Measurements from ENCODE around the gene DSG2. TPM values are rescaled to one million over a fixed set of nuclear protein-coding genes. Genes with fewer than 3 reads are reported as not detected.

DSG2 gene
- total and polyA plus RNA-seq, 2 donors = 16.0 to 25.7 TPM

- no peaks in the 10 kb centered on the region for H3K27me3 ChIP-seq (ENCODE audit: control insufficient read depth in 2 of 2, insufficient read depth in 1 of 2, low read length in 1 of 2)
- H3K36me3 ChIP-seq (ENCODE audit: control insufficient read depth in 2 of 2, insufficient read depth in 2 of 2, low read length in 1 of 2) = no peaks in the 10 kb centered on the region
- no peak overlapping the region for H3K4me3 ChIP-seq (ENCODE audit: low read length in 2 of 2)
- no peak overlapping the region for H3K27ac ChIP-seq (ENCODE audit: low read depth in 1 of 2, low read length in 1 of 2)
- H3K4me1 ChIP-seq (ENCODE audit: control insufficient read depth in 2 of 2, insufficient read depth in 2 of 2, low read length in 2 of 2) = no peaks in the 10 kb centered on the region
- WGBS = 95% methylated on average over 1 of the region's 1 CpG
- H3K9me3 ChIP-seq (ENCODE audit: control insufficient read depth in 2 of 2, insufficient read depth in 1 of 2, low read length in 1 of 2) = no peaks in the 10 kb centered on the region
- no peak for DNase-seq (ENCODE audit: low read depth in 6 of 9, low spot score in 9 of 9)
These were observed 13.5 kb upstream of the DSG2 start for GRCh38 chr18:31484461-31484860.

- no peak for DNase-seq (ENCODE audit: low read depth in 6 of 9, low spot score in 9 of 9)
- Histone ChIP-seq H3K27me3 (ENCODE audit: control insufficient read depth in 2 of 2, insufficient read depth in 1 of 2, low read length in 1 of 2) (no peaks in the 10 kb centered on the region), H3K4me3 (ENCODE audit: low read length in 2 of 2) (no peak overlapping the region), H3K9me3 (ENCODE audit: control insufficient read depth in 2 of 2, insufficient read depth in 1 of 2, low read length in 1 of 2) (no peaks in the 10 kb centered on the region), H3K27ac (ENCODE audit: low read depth in 1 of 2, low read length in 1 of 2) (no peak overlapping the region), H3K4me1 (ENCODE audit: control insufficient read depth in 2 of 2, insufficient read depth in 2 of 2, low read length in 2 of 2) (no peaks in the 10 kb centered on the region), H3K36me3 (ENCODE audit: control insufficient read depth in 2 of 2, insufficient read depth in 2 of 2, low read length in 1 of 2) (no peaks in the 10 kb centered on the region)
- WGBS = 84% methylated on average over 2 of the region's 2 CpGs
These were observed 11.8 kb upstream of the DSG2 start for GRCh38 chr18:31486165-31486564.

- H3K4me3 ChIP-seq (ENCODE audit: low read length in 2 of 2) = no peak overlapping the region
- DNase-seq (ENCODE audit: low read depth in 6 of 9, low spot score in 9 of 9) = no peak
- no peaks in the 10 kb centered on the region for H3K36me3 ChIP-seq (ENCODE audit: control insufficient read depth in 2 of 2, insufficient read depth in 2 of 2, low read length in 1 of 2)
- H3K27ac ChIP-seq (ENCODE audit: low read depth in 1 of 2, low read length in 1 of 2) = no peak overlapping the region
- H3K4me1 ChIP-seq (ENCODE audit: control insufficient read depth in 2 of 2, insufficient read depth in 2 of 2, low read length in 2 of 2) = no peaks in the 10 kb centered on the region
- H3K27me3 ChIP-seq (ENCODE audit: control insufficient read depth in 2 of 2, insufficient read depth in 1 of 2, low read length in 1 of 2) = no peaks in the 10 kb centered on the region
- 95% methylated on average over 9 of the region's 9 CpGs for WGBS
- no peaks in the 10 kb centered on the region for H3K9me3 ChIP-seq (ENCODE audit: control insufficient read depth in 2 of 2, insufficient read depth in 1 of 2, low read length in 1 of 2)
These were observed 10.5 kb upstream of the DSG2 start for GRCh38 chr18:31487246-31488015.

GRCh38 chr18:31489311-31489710, 8.7 kb upstream of the DSG2 start:
- H3K4me3 ChIP-seq (ENCODE audit: low read length in 2 of 2) = no peak overlapping the region
- no peak for DNase-seq (ENCODE audit: low read depth in 6 of 9, low spot score in 9 of 9)
- H3K9me3 ChIP-seq (ENCODE audit: control insufficient read depth in 2 of 2, insufficient read depth in 1 of 2, low read length in 1 of 2) = no peaks in the 10 kb centered on the region
- WGBS = 98% methylated on average over 1 of the region's 1 CpG
- no peaks in the 10 kb centered on the region for H3K4me1 ChIP-seq (ENCODE audit: control insufficient read depth in 2 of 2, insufficient read depth in 2 of 2, low read length in 2 of 2)
- H3K36me3 ChIP-seq (ENCODE audit: control insufficient read depth in 2 of 2, insufficient read depth in 2 of 2, low read length in 1 of 2) = no peaks in the 10 kb centered on the region
- no peak overlapping the region for H3K27ac ChIP-seq (ENCODE audit: low read depth in 1 of 2, low read length in 1 of 2)
- no peaks in the 10 kb centered on the region for H3K27me3 ChIP-seq (ENCODE audit: control insufficient read depth in 2 of 2, insufficient read depth in 1 of 2, low read length in 1 of 2)

GRCh38 chr18:31490387-31490786, 7.6 kb upstream of the DSG2 start:
- Histone ChIP-seq H3K27ac (ENCODE audit: low read depth in 1 of 2, low read length in 1 of 2) (peak overlapping the region in 1 of 2 donors; percentile 39), H3K9me3 (ENCODE audit: control insufficient read depth in 2 of 2, insufficient read depth in 1 of 2, low read length in 1 of 2) (no peaks in the 10 kb centered on the region), H3K4me1 (ENCODE audit: control insufficient read depth in 2 of 2, insufficient read depth in 2 of 2, low read length in 2 of 2) (no peaks in the 10 kb centered on the region), H3K27me3 (ENCODE audit: control insufficient read depth in 2 of 2, insufficient read depth in 1 of 2, low read length in 1 of 2) (no peaks in the 10 kb centered on the region), H3K36me3 (ENCODE audit: control insufficient read depth in 2 of 2, insufficient read depth in 2 of 2, low read length in 1 of 2) (no peaks in the 10 kb centered on the region), H3K4me3 (ENCODE audit: low read length in 2 of 2) (no peak overlapping the region)
- 94% methylated on average over 1 of the region's 1 CpG for WGBS
- no peak for DNase-seq (ENCODE audit: low read depth in 6 of 9, low spot score in 9 of 9)

- Histone ChIP-seq H3K36me3 (ENCODE audit: control insufficient read depth in 2 of 2, insufficient read depth in 2 of 2, low read length in 1 of 2) (no peaks in the 10 kb centered on the region), H3K4me3 (ENCODE audit: low read length in 2 of 2) (no peak overlapping the region), H3K27me3 (ENCODE audit: control insufficient read depth in 2 of 2, insufficient read depth in 1 of 2, low read length in 1 of 2) (peaks cover 0 to 2% of the 10 kb centered on the region in 2 donors), H3K4me1 (ENCODE audit: control insufficient read depth in 2 of 2, insufficient read depth in 2 of 2, low read length in 2 of 2) (no peaks in the 10 kb centered on the region), H3K27ac (ENCODE audit: low read depth in 1 of 2, low read length in 1 of 2) (no peak overlapping the region), H3K9me3 (ENCODE audit: control insufficient read depth in 2 of 2, insufficient read depth in 1 of 2, low read length in 1 of 2) (no peaks in the 10 kb centered on the region)
- no peak for DNase-seq (ENCODE audit: low read depth in 6 of 9, low spot score in 9 of 9)
These were observed 7.1 kb upstream of the DSG2 start for GRCh38 chr18:31490833-31491232.

- Histone ChIP-seq H3K4me3 (ENCODE audit: low read length in 2 of 2) (no peak overlapping the region), H3K27ac (ENCODE audit: low read depth in 1 of 2, low read length in 1 of 2) (no peak overlapping the region), H3K4me1 (ENCODE audit: control insufficient read depth in 2 of 2, insufficient read depth in 2 of 2, low read length in 2 of 2) (no peaks in the 10 kb centered on the region), H3K36me3 (ENCODE audit: control insufficient read depth in 2 of 2, insufficient read depth in 2 of 2, low read length in 1 of 2) (no peaks in the 10 kb centered on the region), H3K9me3 (ENCODE audit: control insufficient read depth in 2 of 2, insufficient read depth in 1 of 2, low read length in 1 of 2) (no peaks in the 10 kb centered on the region), H3K27me3 (ENCODE audit: control insufficient read depth in 2 of 2, insufficient read depth in 1 of 2, low read length in 1 of 2) (peaks cover 2% of the 10 kb centered on the region in 2 donors)
- no peak for DNase-seq (ENCODE audit: low read depth in 6 of 9, low spot score in 9 of 9)
These were observed 6.4 kb upstream of the DSG2 start for GRCh38 chr18:31491586-31491985.

GRCh38 chr18:31492671-31493070, 5.3 kb upstream of the DSG2 start:
- Histone ChIP-seq H3K27me3 (ENCODE audit: control insufficient read depth in 2 of 2, insufficient read depth in 1 of 2, low read length in 1 of 2) (peaks cover 8 to 12% of the 10 kb centered on the region in 2 donors), H3K36me3 (ENCODE audit: control insufficient read depth in 2 of 2, insufficient read depth in 2 of 2, low read length in 1 of 2) (no peaks in the 10 kb centered on the region), H3K27ac (ENCODE audit: low read depth in 1 of 2, low read length in 1 of 2) (no peak overlapping the region), H3K4me3 (ENCODE audit: low read length in 2 of 2) (no peak overlapping the region), H3K4me1 (ENCODE audit: control insufficient read depth in 2 of 2, insufficient read depth in 2 of 2, low read length in 2 of 2) (peaks cover 0 to 3% of the 10 kb centered on the region in 2 donors), H3K9me3 (ENCODE audit: control insufficient read depth in 2 of 2, insufficient read depth in 1 of 2, low read length in 1 of 2) (no peaks in the 10 kb centered on the region)
- no peak for DNase-seq (ENCODE audit: low read depth in 6 of 9, low spot score in 9 of 9)
- 96% methylated on average over 9 of the region's 9 CpGs for WGBS

GRCh38 chr18:31493171-31493570, 4.8 kb upstream of the DSG2 start:
- WGBS = 95% methylated on average over 7 of the region's 7 CpGs
- Histone ChIP-seq H3K27me3 (ENCODE audit: control insufficient read depth in 2 of 2, insufficient read depth in 1 of 2, low read length in 1 of 2) (peaks cover 8 to 17% of the 10 kb centered on the region in 2 donors), H3K36me3 (ENCODE audit: control insufficient read depth in 2 of 2, insufficient read depth in 2 of 2, low read length in 1 of 2) (no peaks in the 10 kb centered on the region), H3K4me3 (ENCODE audit: low read length in 2 of 2) (no peak overlapping the region), H3K9me3 (ENCODE audit: control insufficient read depth in 2 of 2, insufficient read depth in 1 of 2, low read length in 1 of 2) (peaks cover 0 to under 1% of the 10 kb centered on the region in 2 donors), H3K27ac (ENCODE audit: low read depth in 1 of 2, low read length in 1 of 2) (no peak overlapping the region), H3K4me1 (ENCODE audit: control insufficient read depth in 2 of 2, insufficient read depth in 2 of 2, low read length in 2 of 2) (peaks cover 0 to 4% of the 10 kb centered on the region in 2 donors)
- no peak for DNase-seq (ENCODE audit: low read depth in 6 of 9, low spot score in 9 of 9)

All from thymus (tissue), 11 donors.